Measurements from ENCODE around the gene BANF2.
"Not testable (repeated sequence)": the region's sequence is repeated elsewhere in the genome, so short reads cannot be mapped to it uniquely, and the experiment has no call there.

BANF2 gene

GRCh38 chr20:17682889-17683198 lies 16.9 kb upstream of the BANF2 start:
- no peak for DNase-seq (ENCODE audit: low read depth in 2 of 2)

GRCh38 chr20:17683218-17684076 lies 16.3 kb upstream of the BANF2 start:
- no peak for DNase-seq (ENCODE audit: low read depth in 2 of 2)

GRCh38 chr20:17684077-17684888 lies 15.5 kb upstream of the BANF2 start:
- no peak for DNase-seq (ENCODE audit: low read depth in 2 of 2)

GRCh38 chr20:17685168-17685567 lies 14.6 kb upstream of the BANF2 start:
- DNase-seq (ENCODE audit: low read depth in 2 of 2): no peak

- no peak for DNase-seq (ENCODE audit: low read depth in 2 of 2)
Measured at GRCh38 chr20:17687800-17688199, 12.0 kb upstream of the BANF2 start.

GRCh38 chr20:17688965-17689364 lies 10.8 kb upstream of the BANF2 start:
- no peak for DNase-seq (ENCODE audit: low read depth in 2 of 2)

GRCh38 chr20:17690144-17690543 lies 9.6 kb upstream of the BANF2 start:
- DNase-seq (ENCODE audit: low read depth in 2 of 2): no peak

- DNase-seq (ENCODE audit: low read depth in 2 of 2): no peak
Measured at GRCh38 chr20:17691758-17692157, 8.0 kb upstream of the BANF2 start.

- no peak for DNase-seq (ENCODE audit: low read depth in 2 of 2)
Measured at GRCh38 chr20:17693444-17694001, 6.2 kb upstream of the BANF2 start.

- no peak for DNase-seq (ENCODE audit: low read depth in 2 of 2)
Measured at GRCh38 chr20:17694767-17695166, 5.0 kb upstream of the BANF2 start.

GRCh38 chr20:17696287-17696686 lies 3.5 kb upstream of the BANF2 start:
- no peak for DNase-seq (ENCODE audit: low read depth in 2 of 2)

GRCh38 chr20:17697171-17697570 lies 2.6 kb upstream of the BANF2 start:
- no peak for DNase-seq (ENCODE audit: low read depth in 2 of 2)

GRCh38 chr20:17698384-17698783 lies 1.4 kb upstream of the BANF2 start:
- DNase-seq (ENCODE audit: low read depth in 2 of 2): no peak

GRCh38 chr20:17700637-17701036 lies 871 bp downstream of the BANF2 start:
- DNase-seq (ENCODE audit: low read depth in 2 of 2): no peak

- no peak for DNase-seq (ENCODE audit: low read depth in 2 of 2)
Measured at GRCh38 chr20:17701826-17702225, 2.1 kb downstream of the BANF2 start.

GRCh38 chr20:17704589-17705317 lies 5.0 kb downstream of the BANF2 start:
- no peak for DNase-seq (ENCODE audit: low read depth in 2 of 2)

- DNase-seq (ENCODE audit: low read depth in 2 of 2): no peak
Measured at GRCh38 chr20:17705916-17706315, 6.2 kb downstream of the BANF2 start.

GRCh38 chr20:17706632-17707031 lies 6.9 kb downstream of the BANF2 start:
- DNase-seq (ENCODE audit: low read depth in 2 of 2): no peak

- DNase-seq (ENCODE audit: low read depth in 2 of 2): not testable (repeated sequence)
Measured at GRCh38 chr20:17707951-17708350, 8.2 kb downstream of the BANF2 start.

- no peak for DNase-seq (ENCODE audit: low read depth in 2 of 2)
Measured at GRCh38 chr20:17708675-17709360, 9.1 kb downstream of the BANF2 start.

All from stimulated activated CD4-positive, alpha-beta T cell treated with anti-CD3 and anti-CD28 coated beads, Interleukin-1b, Interleukin-23, amount 100 ng/mL, for 4 hours (primary cell).